CD4-positive, alpha-beta T cell (primary cell): ENCODE results near the gene STRADA. TPM values are rescaled to one million over a fixed set of nuclear protein-coding genes. Genes with fewer than 3 reads are reported as not detected.
"Not testable (repeated sequence)": the region's sequence is repeated elsewhere in the genome, so short reads cannot be mapped to it uniquely, and the experiment has no call there.

Source experiments
- ATAC-seq: fragments of 200-7000 bp; cut with Tn5 transposase; one replicate; pipeline ENCODE4 v1.10.0; 2022; ENCODE audit warnings: mild to moderate bottlenecking; ENCODE audit not compliant: poor library complexity
- CTCF ChIA-PET: fragments of 350-600 bp; sonication (Branson Sonifier 250); formaldehyde crosslinking; loops from one replicate; lab custom pipeline; 2021; ENCODE audit warnings: antibody characterized with exemption, inconsistent platforms; lab: Charles Lee
- POLR2A ChIA-PET: fragments of 350-600 bp; sonication (Branson Sonifier 250); formaldehyde crosslinking; loops from one replicate; lab custom pipeline; 2021; ENCODE audit warnings: antibody characterized with exemption, inconsistent platforms; lab: Charles Lee
- DNase-seq, 14 experiments: peaks; one replicate each; pipeline ENCODE4 v3.0.0-alpha.2; 2013 to 2020; ENCODE audit warnings: mixed read lengths in 2 of 14
- H3K27ac ChIP-seq, 2 donors: one replicate each; pipeline versions ENCODE4 v1.5.1 to v1.7.0; 2013; ENCODE audit warnings: low read length in 2 of 2, low read depth in 1 of 2, mild to moderate bottlenecking in 1 of 2
- H3K27me3 ChIP-seq, 2 experiments: 1 replicate in 1 of 2; 2 replicates in 1 of 2; pipeline versions ENCODE4 v1.6.1 to v1.7.0; 2013; ENCODE audit warnings: low read length in 2 of 2, control low read depth in 1 of 2, mild to moderate bottlenecking in 1 of 2, moderate library complexity in 1 of 2; ENCODE audit not compliant: insufficient read depth in 2 of 2, control insufficient read depth in 1 of 2
- H3K36me3 ChIP-seq: one replicate; pipeline ENCODE4 v1.6.1; 2013; ENCODE audit warnings: low read length, control low read depth; ENCODE audit not compliant: insufficient read depth
- H3K4me1 ChIP-seq: one replicate; pipeline ENCODE4 v1.6.1; 2013; ENCODE audit warnings: low read length, control low read depth; ENCODE audit not compliant: insufficient read depth
- H3K4me3 ChIP-seq: one replicate; pipeline ENCODE4 v1.5.1; 2013; ENCODE audit warnings: mild to moderate bottlenecking, low read length, moderate library complexity
- H3K9me3 ChIP-seq, 2 experiments: 1 replicate in 1 of 2; 2 replicates in 1 of 2; pipeline versions ENCODE4 v1.6.1 to v1.7.0; 2013; ENCODE audit warnings: low read length in 2 of 2, mild to moderate bottlenecking in 2 of 2, control low read depth in 1 of 2, moderate library complexity in 1 of 2; ENCODE audit not compliant: control insufficient read depth in 1 of 2, insufficient read depth in 1 of 2
- H3K27ac Mint-ChIP-seq: one replicate; pipeline ENCODE4 v1.8.0; 2020; ENCODE audit warnings: mixed read lengths
- H3K27me3 Mint-ChIP-seq: one replicate; pipeline ENCODE4 v1.8.0; 2021; ENCODE audit warnings: mixed read lengths
- H3K36me3 Mint-ChIP-seq: one replicate; pipeline ENCODE4 v1.8.0; 2021; ENCODE audit warnings: low read depth, mixed read lengths
- H3K4me1 Mint-ChIP-seq: one replicate; pipeline ENCODE4 v1.8.0; 2021; ENCODE audit warnings: low read depth, mixed read lengths
- H3K4me3 Mint-ChIP-seq: one replicate; pipeline ENCODE4 v1.8.0; 2020; ENCODE audit warnings: mild to moderate bottlenecking, mixed read lengths
- H3K9me3 Mint-ChIP-seq: one replicate; pipeline ENCODE4 v1.8.0; 2020; ENCODE audit warnings: mixed read lengths
- intact Hi-C, 2 experiments: fragments of 100-400 bp; cut with DNase I in 1 of 2; cut with micrococcal nuclease in 1 of 2; formaldehyde crosslinking; loops; one replicate each; pipeline versions ENCODE4 v1.15.1 to v1.9.0; 2023 to 2025; cut with DNase I, micrococcal nuclease
- total RNA-seq, 174 experiments: library from RNA in 2 of 174; stranded (reverse) in 2 of 174; gene quantifications; one replicate each; pipeline ENCODE4 v1.2.3 and lab custom pipeline; 2021 to 2026
- TF ChIP-seq, protein P1 (sequence below): fragments of 200-600 bp; IDR thresholded peaks from one replicate; pipeline ENCODE4 v1.8.0; 2022; ENCODE audit warnings: antibody characterized with exemption, mild to moderate bottlenecking

The STRADA gene
- total RNA-seq, 2 experiments from 2014 or later, result 50.9 to 51.0 TPM

DNA sequence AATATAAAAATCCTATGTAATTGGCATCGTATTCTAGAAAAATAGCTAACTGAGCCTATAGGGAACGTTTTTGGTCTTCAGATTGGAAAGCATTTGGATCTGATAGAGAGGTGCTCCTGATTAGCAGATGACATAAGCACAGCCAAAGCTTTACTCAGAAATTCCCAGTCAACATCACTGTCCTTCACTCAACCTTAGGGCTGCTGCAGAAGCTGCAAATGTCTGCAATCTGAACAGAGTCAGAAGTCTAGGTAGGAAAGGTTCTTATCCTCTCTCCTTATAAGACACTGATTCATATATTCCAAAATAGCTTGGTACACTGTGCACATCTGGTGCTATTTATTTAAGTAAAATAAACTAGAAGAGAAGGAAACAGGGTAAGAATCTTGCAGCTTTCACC is 19.2 kb downstream of the STRADA start:
- no peaks in the 10 kb centered on the region for H3K9me3 Mint-ChIP-seq
- no peak overlapping the region for H3K4me3 ChIP-seq
- DNase-seq, result no peak
- H3K9me3 ChIP-seq, result no peaks in the 10 kb centered on the region
- H3K4me1 ChIP-seq, result no peaks in the 10 kb centered on the region
- intact Hi-C loops, result no loop called here
- TF ChIP-seq, protein P1, sequence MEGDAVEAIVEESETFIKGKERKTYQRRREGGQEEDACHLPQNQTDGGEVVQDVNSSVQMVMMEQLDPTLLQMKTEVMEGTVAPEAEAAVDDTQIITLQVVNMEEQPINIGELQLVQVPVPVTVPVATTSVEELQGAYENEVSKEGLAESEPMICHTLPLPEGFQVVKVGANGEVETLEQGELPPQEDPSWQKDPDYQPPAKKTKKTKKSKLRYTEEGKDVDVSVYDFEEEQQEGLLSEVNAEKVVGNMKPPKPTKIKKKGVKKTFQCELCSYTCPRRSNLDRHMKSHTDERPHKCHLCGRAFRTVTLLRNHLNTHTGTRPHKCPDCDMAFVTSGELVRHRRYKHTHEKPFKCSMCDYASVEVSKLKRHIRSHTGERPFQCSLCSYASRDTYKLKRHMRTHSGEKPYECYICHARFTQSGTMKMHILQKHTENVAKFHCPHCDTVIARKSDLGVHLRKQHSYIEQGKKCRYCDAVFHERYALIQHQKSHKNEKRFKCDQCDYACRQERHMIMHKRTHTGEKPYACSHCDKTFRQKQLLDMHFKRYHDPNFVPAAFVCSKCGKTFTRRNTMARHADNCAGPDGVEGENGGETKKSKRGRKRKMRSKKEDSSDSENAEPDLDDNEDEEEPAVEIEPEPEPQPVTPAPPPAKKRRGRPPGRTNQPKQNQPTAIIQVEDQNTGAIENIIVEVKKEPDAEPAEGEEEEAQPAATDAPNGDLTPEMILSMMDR, result no peak
- H3K27me3 Mint-ChIP-seq, result no peaks in the 10 kb centered on the region
- no peak overlapping the region for H3K4me3 Mint-ChIP-seq
- no peak for ATAC-seq
- peaks cover 30% of the 10 kb centered on the region for H3K36me3 Mint-ChIP-seq
- H3K27ac ChIP-seq, result no peak overlapping the region
- ChIA-PET POLR2A (interaction anchor here (1.1 to 1.8 kb wide), 3 partner anchors 12 to 25 kb away, joined by 3 to 7 read pairs (median 7); partner anchors contain the start of gene LIMD2), CTCF (interaction anchor here (2.6 kb wide), 1 partner anchor 12 kb away, joined by 9 read pairs; no protein-coding TSS in a partner anchor)
- no peak overlapping the region for H3K27ac Mint-ChIP-seq
- H3K36me3 ChIP-seq, result peaks cover 29% of the 10 kb centered on the region
- no peaks in the 10 kb centered on the region for H3K27me3 ChIP-seq
- H3K4me1 Mint-ChIP-seq, result no peaks in the 10 kb centered on the region

GRCh38 chr17:63720194-63720593 is 21.4 kb downstream of the STRADA start:
- H3K4me1 ChIP-seq, H3K4me3 Mint-ChIP-seq, H3K4me3 ChIP-seq, H3K9me3 Mint-ChIP-seq, intact Hi-C loops, DNase-seq, ATAC-seq, H3K4me1 Mint-ChIP-seq, H3K27ac ChIP-seq, CTCF ChIA-PET, H3K27me3 Mint-ChIP-seq, H3K9me3 ChIP-seq, H3K27ac Mint-ChIP-seq, H3K27me3 ChIP-seq: not testable (repeated sequence)
- H3K36me3 ChIP-seq, result peaks cover 26% of the 10 kb centered on the region
- H3K36me3 Mint-ChIP-seq, result peaks cover 20% of the 10 kb centered on the region
- POLR2A ChIA-PET, result interaction anchor here (1.0 to 1.2 kb wide), 3 partner anchors 10 to 77 kb away, joined by 3 to 5 read pairs (median 3); partner anchors contain the start of gene DDX42

DNA sequence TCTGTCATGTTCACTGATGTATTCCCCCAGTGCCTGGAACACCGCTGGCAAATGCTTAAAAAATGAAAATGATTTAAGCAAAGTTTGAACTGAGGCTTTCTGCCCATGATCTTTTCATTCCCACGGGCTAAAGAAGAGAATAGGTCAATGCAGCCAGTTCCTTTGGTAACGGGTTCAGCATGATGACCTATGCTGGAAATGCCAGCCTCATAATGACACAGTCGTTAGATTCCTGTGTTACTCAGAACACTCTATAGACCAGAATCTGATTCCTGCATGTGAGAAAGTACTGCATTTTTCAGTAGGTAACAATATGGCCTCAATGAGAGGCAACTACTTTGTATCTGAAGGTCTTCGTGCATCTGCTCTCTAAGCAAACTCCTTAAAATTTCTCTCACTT is 22.6 kb downstream of the STRADA start:
- H3K4me3 Mint-ChIP-seq, result no peak overlapping the region

More for the DNA sequence above, 22.6 kb downstream of the STRADA start:
- Mint-ChIP-seq H3K9me3 (no peaks in the 10 kb centered on the region), H3K27ac (no peak overlapping the region), H3K4me1 (no peaks in the 10 kb centered on the region), H3K27me3 (no peaks in the 10 kb centered on the region), H3K36me3 (peaks cover 28% of the 10 kb centered on the region)
- H3K27ac ChIP-seq, result no peak overlapping the region
- CTCF ChIA-PET, result interaction anchor here (0.6 kb wide), 1 partner anchor 32 kb away, joined by 7 read pairs; no protein-coding TSS in a partner anchor
- TF ChIP-seq, protein P1, result no peak
- H3K4me1 ChIP-seq, result no peaks in the 10 kb centered on the region
- no peak for DNase-seq
- no peak overlapping the region for H3K4me3 ChIP-seq
- H3K27me3 ChIP-seq, result no peaks in the 10 kb centered on the region
- peaks cover 30% of the 10 kb centered on the region for H3K36me3 ChIP-seq
- intact Hi-C loops, result no loop called here
- no peaks in the 10 kb centered on the region for H3K9me3 ChIP-seq
- POLR2A ChIA-PET, result interaction anchor here (18.5 kb wide), 1 partner anchor 21 kb away, joined by 844 read pairs; the partner anchor contains the start of gene LIMD2
- ATAC-seq, result no peak
